AG04450 (cell line): Measurements from ENCODE around the gene CNTNAP5. TPM values are rescaled to one million over a fixed set of nuclear protein-coding genes. Genes with fewer than 3 reads are reported as not detected.

Experiments used
- CTCF ChIA-PET: fragments of 300-600, 350-600 bp; formaldehyde crosslinking; extraction: SDS; loops from one replicate; lab custom pipeline; 2022; ENCODE audit warnings: antibody characterized with exemption, inconsistent platforms; lab: Charles Lee
- POLR2A ChIA-PET: fragments of 350-600 bp; formaldehyde crosslinking; extraction: SDS; loops from one replicate; lab custom pipeline; 2021; ENCODE audit warnings: antibody characterized with exemption, inconsistent platforms; lab: Yijun Ruan, JAX
- DNase-seq: peaks from one replicate; pipeline ENCODE4 v3.0.0-alpha.2; 2011; ENCODE audit warnings: low read depth, low spot score
- H3K27ac ChIP-seq: one replicate; pipeline ENCODE4 v1.5.1; 2012; ENCODE audit warnings: low read depth, low read length, control low read depth
- H3K27me3 ChIP-seq: one replicate; pipeline ENCODE4 v1.6.0; 2012; ENCODE audit warnings: low read length; ENCODE audit not compliant: control insufficient read depth, insufficient read depth
- H3K4me3 ChIP-seq: 2 replicates; pipeline ENCODE4 v1.5.1; 2011; ENCODE audit warnings: mild to moderate bottlenecking, low read depth, low read length, control low read depth
- H3K9me3 ChIP-seq: 2 replicates; pipeline ENCODE4 v1.5.1; 2012; ENCODE audit warnings: low read length; ENCODE audit not compliant: control insufficient read depth, insufficient read depth
- polyA plus RNA-seq: library from polyadenylated mRNA; depleted of rRNA; stranded (reverse); fragments of >200 nt; gene quantifications from 2 replicates; pipeline ENCODE4 v1.2.3, GENCODE V29; 2011
- TF ChIP-seq, protein P1 (sequence below): IDR thresholded peaks from 2 replicates; pipeline ENCODE4 v1.5.1; 2011; ENCODE audit warnings: low read depth, low read length, control low read depth, inconsistent platforms

The CNTNAP5 gene
- polyA plus RNA-seq, 1 experiment: not detected

DNA sequence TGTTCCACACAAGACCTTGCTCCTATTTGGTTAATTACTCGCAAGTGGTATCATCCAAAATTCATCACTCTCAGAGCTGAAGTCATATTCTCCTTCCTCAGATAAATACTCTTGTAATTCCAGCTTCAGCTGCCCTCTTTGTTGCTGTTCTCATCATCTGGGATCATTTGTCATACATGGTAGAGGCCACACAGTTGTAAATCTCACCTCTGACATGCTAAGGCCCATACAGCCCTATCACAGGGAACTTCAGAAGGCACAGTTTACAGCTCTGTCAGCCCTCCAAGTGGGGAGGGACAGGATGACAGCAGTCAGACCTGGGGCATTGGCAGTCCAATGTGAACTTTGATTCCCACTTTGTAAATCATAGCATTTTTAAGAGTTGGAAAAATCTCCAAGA, 399.0 kb downstream of the CNTNAP5 start:
- Histone ChIP-seq H3K27me3 (no peaks in the 10 kb centered on the region), H3K4me3 (no peak overlapping the region), H3K27ac (no peak overlapping the region), H3K9me3 (peaks cover 25% of the 10 kb centered on the region)
- no peak for DNase-seq
- ChIA-PET CTCF (no interaction called here), POLR2A (no interaction called here)
- TF ChIP-seq, protein P1, sequence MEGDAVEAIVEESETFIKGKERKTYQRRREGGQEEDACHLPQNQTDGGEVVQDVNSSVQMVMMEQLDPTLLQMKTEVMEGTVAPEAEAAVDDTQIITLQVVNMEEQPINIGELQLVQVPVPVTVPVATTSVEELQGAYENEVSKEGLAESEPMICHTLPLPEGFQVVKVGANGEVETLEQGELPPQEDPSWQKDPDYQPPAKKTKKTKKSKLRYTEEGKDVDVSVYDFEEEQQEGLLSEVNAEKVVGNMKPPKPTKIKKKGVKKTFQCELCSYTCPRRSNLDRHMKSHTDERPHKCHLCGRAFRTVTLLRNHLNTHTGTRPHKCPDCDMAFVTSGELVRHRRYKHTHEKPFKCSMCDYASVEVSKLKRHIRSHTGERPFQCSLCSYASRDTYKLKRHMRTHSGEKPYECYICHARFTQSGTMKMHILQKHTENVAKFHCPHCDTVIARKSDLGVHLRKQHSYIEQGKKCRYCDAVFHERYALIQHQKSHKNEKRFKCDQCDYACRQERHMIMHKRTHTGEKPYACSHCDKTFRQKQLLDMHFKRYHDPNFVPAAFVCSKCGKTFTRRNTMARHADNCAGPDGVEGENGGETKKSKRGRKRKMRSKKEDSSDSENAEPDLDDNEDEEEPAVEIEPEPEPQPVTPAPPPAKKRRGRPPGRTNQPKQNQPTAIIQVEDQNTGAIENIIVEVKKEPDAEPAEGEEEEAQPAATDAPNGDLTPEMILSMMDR: no peak

DNA sequence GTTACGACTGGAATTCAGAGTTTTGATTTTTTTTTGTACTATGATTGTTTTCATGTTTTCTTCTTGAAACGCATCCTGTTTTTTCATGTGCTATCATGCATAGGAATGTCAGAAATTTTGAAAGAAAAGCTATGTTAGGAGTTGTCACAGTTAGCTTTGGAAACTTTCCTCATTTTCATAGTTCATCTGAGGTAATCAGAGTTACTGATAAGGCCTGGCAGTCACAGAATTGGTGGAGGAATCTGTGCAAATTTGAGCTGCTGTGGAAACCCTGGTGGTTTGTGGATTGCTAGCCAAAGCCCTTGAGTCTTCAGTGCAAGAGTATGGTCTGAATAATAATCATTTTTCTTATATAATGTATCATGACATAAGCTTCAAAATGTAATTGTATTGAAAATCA, 401.0 kb downstream of the CNTNAP5 start:
- ChIA-PET CTCF (no interaction called here), POLR2A (no interaction called here)
- DNase-seq: no peak
- TF ChIP-seq, protein P1: no peak
- Histone ChIP-seq H3K9me3 (peaks cover 29% of the 10 kb centered on the region), H3K27ac (no peak overlapping the region), H3K4me3 (no peak overlapping the region), H3K27me3 (no peaks in the 10 kb centered on the region)

DNA sequence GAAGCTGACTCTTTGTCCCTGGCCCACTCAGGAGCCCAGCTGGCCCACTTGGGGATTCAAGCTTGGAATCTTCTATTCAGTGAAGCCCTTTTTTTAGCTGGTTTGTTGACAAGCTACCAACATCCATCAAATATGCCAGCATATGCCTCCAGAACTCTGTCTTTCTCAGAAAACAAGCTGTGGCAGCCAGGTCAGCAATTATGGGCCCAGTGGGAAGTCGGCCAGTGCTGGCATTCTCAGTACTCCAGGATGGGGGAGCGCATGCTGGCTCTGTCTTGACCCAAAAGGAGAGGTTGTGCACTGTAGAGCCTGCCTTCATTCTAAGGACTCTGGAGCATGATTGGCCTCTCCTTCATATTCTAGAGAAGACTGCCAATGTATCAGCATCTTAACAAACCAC, 401.5 kb downstream of the CNTNAP5 start:
- ChIA-PET POLR2A (no interaction called here), CTCF (no interaction called here)
- Histone ChIP-seq H3K4me3 (no peak overlapping the region), H3K9me3 (peaks cover 26% of the 10 kb centered on the region), H3K27me3 (no peaks in the 10 kb centered on the region), H3K27ac (no peak overlapping the region)
- no peak for DNase-seq
- TF ChIP-seq, protein P1: no peak

DNA sequence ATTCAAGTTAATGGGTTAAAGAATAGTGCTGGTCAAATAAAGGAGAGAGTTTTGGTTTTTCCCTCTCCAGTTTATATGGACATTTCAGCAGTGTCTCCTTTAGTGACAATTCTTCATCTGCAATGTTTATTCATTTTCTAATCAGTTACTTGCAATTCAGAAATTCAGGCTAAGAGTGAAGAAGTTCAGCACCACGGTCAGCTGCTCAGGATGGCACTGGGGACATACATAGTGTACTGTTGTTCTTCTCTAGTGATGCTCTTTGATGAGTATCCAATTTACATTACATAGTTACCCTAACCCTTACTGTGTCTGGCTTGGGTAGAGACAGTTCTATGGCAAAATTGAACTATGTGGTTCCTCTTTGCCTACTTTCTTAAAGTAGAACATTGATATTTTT, 412.7 kb downstream of the CNTNAP5 start:
- H3K27ac ChIP-seq: no peak overlapping the region
- TF ChIP-seq, protein P1: no peak
- H3K4me3 ChIP-seq: no peak overlapping the region
- DNase-seq: no peak
- H3K9me3 ChIP-seq: peaks cover 2% of the 10 kb centered on the region; the same call in 1 of the 2 replicates
- no peaks in the 10 kb centered on the region for H3K27me3 ChIP-seq
- ChIA-PET CTCF (no interaction called here), POLR2A (no interaction called here)

DNA sequence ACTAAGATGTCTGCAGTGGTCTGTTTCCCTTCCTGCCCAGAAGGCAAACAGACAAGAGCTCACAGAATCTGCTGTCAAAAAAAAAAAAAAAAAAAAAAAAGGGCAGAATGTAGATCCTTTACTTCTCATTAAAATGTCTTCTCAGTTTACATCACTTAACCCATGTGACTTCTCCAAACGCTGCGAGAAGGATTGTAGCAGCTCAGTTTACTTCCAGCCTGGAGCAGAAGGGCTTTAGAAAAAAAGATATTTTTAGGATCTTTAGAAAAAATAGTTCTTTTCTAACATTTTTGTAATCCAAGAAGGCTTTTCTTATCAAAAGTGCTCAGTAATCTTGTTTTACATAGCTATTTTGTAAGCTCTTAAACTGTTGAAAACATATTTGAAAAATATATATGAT, 425.4 kb downstream of the CNTNAP5 start:
- H3K27ac ChIP-seq: no peak overlapping the region
- peaks cover 17% of the 10 kb centered on the region for H3K9me3 ChIP-seq
- no peak for DNase-seq
- no peak overlapping the region for H3K4me3 ChIP-seq
- no peaks in the 10 kb centered on the region for H3K27me3 ChIP-seq
- POLR2A ChIA-PET: no interaction called here
- CTCF ChIA-PET: no interaction called here
- TF ChIP-seq, protein P1: no peak
